Measurements from ENCODE around the gene PVALEF.
"Not testable (repeated sequence)": the region's sequence is repeated elsewhere in the genome, so short reads cannot be mapped to it uniquely, and the experiment has no call there.

Gene PVALEF

DNA sequence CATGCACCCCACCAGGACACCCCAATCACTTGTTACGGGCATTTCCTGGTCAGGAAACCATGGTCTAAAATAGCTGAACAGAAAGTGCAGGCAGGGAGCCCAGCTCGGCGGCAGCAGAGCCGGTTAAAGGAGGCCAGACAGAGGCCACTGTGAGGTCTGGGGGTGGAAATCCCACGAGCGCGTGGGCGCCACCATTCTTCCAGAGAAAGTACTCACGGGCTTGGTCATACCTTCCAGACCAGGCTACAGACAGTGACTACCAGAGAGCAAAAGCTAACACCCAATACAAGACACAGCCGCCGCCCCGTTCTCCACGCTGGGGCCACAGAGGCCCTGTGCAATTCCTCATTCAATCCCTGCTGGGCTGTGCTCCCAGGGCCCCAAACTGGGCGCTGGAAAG lies 45.6 kb downstream of the PVALEF start:
- DNase-seq (ENCODE audit: low spot score) (no peak), FAIRE-seq (no peak)

DNA sequence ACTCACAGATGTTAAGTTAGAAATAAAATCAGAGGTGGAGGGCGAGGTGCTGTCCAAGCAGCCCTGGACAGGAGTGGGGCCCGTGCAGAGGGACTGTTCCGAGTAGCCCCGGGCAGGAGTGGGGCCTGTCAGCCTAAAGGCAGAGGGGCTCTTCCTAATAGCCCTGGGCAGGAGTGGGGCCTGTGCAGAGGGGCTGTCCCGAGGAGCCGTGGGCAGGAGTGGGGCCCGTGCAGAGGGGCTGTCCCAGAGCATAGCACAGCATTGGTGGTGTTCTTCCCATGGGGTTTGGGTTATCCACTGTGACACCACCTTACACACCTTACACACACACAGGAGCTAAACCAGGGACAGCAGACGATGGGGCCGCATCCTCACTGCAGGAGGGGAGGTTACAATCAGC lies 47.1 kb downstream of the PVALEF start:
- no peak for DNase-seq (ENCODE audit: low spot score)
- peak; percentile 59 for FAIRE-seq

DNA sequence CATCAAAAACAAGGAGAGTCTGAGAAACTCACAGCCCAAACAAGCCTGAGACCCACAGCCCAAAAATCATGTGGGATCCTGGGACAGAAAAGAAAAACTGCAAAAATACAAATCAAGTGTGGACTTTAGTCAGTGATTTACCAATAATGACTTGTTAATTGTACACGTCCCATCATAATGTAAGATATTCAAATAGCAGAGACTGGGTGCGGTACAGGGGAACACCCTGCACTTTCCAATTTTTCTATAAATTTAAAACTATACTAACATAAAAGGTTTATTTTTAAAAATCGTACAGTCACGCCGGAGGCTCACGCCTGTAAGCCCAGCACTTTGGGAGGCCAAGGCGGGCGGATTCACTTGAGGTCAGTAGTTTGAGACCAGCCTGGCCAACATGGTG lies 48.7 kb downstream of the PVALEF start:
- no peak for DNase-seq (ENCODE audit: low spot score)
- FAIRE-seq = no peak

DNA sequence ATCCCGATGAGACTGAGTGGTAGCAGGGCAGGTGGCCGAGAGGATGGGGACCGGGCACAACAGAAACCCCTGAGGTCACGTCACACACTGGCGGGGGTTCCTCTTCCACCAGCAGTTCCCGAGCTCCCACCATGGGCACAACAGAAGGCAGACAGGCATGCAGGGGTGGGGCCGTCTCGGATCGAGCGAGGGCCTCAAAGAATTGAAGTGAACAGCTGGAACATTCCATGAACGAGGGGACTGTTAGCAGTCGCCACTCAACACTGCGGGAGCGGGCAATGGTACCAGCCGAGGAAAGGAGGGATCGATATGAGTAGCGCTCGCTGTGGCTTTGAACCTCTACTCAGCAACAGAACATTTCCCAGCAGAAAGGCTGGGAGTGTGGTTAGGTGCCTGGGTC lies 52.2 kb downstream of the PVALEF start:
- FAIRE-seq (no peak), DNase-seq (ENCODE audit: low spot score) (no peak)

DNA sequence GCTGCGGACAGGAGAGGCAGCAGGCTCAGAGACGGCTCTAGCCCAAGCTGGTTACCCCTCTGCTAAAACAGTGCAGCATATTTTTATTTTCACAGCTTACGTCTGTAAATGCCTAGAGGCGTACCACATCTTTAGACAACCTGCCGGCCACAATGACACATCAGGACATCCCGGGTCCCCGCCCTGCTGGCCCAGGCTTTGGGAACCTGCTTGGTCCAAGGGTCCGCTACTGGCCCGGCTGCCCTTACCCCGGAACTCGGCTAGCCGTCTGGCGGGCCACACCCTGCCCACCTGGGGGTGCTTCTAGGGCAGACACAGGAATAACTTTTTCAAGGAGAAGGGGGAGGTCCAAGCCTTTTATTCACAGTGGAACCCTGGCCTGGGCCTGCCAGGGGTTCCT lies 53.2 kb downstream of the PVALEF start:
- peak; percentile 9 for FAIRE-seq
- no peak for DNase-seq (ENCODE audit: low spot score)

DNA sequence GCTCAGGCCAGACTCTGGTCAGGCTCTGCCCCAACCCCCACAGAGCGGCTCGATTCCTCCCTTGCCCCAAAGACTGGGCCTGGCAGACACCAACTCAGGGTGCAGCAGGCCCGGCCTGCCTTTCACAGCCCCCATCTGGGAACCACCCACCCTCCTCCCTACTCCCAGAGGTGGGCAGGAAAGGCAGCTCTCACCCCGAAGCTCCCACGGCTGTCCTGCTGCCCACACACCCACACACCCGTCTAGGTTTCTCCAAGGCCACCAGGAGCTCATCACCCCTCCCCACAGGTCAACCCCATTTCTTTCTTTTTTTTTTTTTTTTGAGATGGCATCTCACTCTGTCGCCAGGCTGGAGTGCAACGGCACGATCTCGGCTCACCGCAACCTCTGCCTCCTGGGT lies 53.7 kb downstream of the PVALEF start:
- no peak for FAIRE-seq
- no peak for DNase-seq (ENCODE audit: low spot score)

DNA sequence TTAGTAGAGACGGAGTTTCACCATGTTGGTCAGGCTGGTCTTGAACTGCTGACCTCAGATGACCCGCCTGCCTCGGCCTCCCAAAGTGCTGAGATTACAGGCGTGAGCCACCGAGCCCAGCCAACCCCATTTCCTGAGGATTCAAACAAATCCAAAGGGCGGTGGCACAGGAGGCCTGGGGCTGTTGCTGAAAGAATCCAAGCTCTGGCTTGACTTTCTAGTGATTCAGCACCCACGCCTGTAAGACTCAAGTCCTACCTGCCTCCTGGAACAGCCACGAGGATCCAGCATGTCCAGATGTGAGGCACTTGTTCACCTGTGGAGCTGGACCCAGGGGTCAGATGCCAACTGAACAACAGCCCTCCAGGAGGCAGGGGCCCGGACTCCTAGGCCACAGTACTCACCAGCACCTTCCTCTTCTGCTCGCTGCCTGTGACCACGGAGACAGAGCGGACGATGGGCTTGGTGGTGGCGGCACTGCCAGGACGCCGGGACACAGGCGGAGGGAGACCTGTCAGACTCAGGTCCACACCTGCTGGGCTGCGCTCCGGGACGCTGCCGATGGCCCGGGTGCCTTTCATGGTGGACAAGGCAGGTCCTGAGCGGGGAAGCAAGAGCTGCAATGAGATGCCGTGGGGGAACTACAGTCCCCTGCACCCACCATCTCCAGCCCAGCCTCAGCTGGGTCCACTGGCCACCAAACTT lies 54.3 kb downstream of the PVALEF start:
- DNase-seq (ENCODE audit: low spot score) (no peak), FAIRE-seq (peak; percentile 27)

DNA sequence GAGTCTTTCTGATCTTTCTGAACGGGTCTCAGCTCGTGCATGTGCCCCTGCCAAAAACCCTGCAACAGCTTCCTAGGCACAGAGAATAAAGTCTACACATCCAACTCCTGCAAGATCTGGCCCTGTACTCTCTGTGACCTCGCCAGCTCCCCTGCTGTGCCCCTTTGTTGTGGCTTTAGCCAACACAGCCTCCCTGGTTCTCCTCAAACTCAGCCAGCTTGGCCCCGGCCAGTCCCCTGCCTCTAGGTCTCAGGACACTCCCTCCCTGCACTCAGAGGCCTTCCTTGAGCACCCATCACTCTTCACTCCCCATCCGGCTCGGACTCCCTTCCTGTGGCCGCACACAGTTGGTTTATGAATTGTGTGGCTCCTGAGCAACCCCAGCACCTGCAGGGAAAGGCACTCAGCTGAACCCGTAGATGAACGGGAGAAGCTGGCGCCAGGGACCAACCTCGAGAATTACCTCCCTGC lies 56.1 kb downstream of the PVALEF start:
- no peak for DNase-seq (ENCODE audit: low spot score)
- FAIRE-seq = peak; percentile 59

DNA sequence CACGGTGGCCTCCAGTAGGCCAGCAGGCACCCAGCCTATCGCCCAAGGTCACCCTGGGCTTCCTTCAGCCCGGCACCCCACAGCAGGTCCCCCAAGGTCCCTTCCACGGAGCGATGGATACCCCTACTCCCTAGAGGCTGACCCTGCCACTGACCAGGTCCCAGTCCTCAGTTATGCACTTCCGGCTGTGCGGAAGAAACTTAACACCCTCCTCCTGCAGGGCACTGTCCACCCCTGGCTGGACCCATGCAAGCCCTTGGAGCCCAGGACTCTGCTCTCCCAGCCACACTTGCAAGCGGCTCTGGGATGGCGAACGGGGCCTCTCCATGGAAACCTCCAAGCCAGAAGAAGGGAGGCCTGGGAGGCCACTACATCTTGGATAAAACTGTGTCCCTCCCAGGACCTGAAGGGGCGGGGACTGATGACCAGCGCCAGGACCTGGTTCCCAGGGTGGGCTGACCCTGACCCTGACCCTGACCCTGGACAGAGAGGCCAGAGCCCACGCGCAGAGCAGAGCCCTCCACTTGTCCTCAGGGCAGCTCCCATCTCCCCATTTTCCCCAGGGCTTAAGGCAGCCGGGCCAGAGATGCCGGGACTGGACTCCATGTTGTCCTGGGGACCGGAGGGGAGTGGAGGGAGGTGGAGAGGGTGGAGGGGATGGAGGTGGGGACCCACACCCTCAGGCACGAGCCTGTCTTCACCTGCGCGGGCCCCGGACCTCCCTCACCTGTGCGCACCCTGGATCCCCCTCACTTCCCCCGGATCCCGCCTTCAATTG lies 56.7 kb downstream of the PVALEF start:
- no peak for FAIRE-seq
- no peak for DNase-seq (ENCODE audit: low spot score)

DNA sequence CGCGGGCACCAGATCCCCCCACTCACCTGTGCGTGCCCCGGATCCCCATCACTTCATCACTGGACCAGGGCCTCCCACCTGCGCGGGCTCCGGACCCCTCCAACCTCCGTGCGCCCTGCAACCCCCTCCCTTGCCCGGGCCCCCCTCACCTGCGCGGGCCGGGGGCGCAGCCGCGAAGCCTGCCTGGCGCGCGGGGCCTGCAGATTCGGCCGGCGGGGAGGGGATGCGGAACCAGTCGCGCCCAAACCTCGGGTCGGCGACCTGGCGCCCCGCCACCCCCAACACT lies 57.3 kb downstream of the PVALEF start:
- DNase-seq (ENCODE audit: low spot score) (no peak), FAIRE-seq (no peak)

DNA sequence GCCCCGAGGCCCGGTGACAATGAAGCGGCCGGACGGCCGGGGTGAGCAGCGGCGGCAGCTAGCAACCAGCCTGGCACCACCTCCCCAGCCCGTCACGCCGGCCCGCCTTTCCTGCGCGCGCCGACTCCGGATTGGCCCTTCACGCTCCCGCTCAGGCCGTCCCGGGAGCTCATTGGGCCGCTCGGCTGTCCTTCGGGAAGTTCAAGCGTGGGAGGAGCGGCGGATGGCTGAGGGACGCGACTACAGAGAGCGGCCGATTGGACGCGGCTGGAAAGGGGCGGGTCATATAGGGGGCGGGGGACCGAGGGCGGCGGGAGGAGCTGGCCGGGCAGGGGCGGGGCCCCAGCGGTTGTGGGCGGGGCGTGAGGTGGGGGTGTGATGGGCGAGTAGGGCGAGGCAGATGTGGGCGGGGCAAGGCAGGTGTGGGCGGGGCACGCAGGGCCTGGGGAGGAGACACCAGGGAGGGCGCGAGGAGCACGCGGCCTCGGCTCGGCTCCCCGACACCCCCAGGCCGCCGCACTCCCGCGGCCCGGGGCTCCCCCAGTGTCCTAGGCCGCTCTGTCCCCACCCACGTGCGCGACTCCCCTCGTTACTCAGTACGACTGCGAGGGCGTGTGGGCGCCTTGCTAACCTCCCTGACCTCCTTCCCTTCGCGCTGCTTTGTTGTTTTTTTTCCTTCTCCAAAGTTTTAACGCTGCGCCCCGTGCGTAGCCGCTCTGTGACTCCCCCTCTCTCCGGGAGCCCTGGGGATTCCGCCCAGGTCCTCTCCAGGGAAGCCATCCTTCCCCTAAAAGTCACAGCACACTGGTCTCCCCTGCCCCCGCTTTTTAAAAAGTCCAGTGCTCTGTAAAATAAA lies 57.8 kb downstream of the PVALEF start, which contains the start of gene CEP131:
CEP131 (minus strand) TSS at position 60 of the 856 bp plus-strand sequence. CDS start 2,909 bp downstream, outside the sequence.
- DNase-seq (ENCODE audit: low spot score) (peak; percentile 100), FAIRE-seq (peak; percentile 99)

DNA sequence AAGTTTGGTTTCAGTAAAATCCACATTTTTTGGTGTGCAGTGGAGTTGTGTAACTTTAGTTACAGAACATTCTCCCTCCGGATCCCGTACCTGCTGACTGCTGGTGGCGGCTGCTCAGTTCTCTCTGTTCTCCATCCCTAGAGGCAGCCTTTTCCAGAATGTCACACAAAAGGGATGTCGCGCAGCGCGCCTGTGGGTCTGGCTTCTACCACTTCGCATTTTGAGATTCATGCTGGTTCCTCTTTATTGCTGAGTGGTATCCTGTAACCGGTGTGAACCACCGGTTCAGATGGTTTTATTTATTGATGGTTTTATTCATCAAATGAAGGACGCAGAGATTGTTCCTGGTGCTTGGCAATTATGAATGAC lies 58.4 kb downstream of the PVALEF start:
- no peak for FAIRE-seq
- DNase-seq (ENCODE audit: low spot score) = no peak

DNA sequence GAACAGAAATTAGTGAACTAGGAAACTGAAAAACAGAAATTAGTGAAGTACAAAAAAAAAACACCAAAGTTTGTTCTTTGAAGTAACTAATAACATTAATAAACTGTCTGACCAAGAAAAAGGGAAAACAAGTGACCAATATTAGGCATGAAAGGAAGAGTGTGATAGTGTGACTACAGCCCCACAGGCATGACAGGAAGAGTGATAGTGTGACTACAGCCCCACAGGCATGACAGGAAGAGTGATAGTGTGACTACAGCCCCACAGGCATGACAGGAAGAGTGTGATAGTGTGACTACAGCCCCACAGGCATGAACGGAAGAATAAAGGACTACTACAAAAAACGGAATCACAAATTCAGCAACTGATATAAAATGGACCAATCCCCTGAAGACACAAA lies 62.3 kb downstream of the PVALEF start:
- not testable (repeated sequence) for DNase-seq (ENCODE audit: low spot score)
- peak; percentile 52 for FAIRE-seq

DNA sequence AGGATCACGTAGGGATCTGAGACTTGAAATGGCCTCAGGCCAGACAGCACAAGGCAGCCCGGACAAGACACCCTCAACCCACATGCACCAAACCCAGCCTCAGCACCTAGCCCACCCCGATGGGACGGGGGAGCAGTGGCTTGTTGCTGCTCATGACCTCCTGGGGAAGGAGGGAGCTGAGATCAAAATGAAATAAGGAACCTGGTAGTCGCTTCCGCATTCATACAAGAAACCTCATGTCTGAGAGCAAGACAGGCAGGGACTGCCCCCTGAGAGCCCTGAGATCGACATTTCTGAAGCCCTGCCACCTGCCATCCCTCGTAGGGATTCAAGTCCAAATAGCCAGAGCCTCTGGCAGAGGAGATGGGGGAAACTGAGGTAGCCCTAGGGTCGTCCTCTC lies 63.1 kb downstream of the PVALEF start:
- no peak for DNase-seq (ENCODE audit: low spot score)
- FAIRE-seq = no peak

DNA sequence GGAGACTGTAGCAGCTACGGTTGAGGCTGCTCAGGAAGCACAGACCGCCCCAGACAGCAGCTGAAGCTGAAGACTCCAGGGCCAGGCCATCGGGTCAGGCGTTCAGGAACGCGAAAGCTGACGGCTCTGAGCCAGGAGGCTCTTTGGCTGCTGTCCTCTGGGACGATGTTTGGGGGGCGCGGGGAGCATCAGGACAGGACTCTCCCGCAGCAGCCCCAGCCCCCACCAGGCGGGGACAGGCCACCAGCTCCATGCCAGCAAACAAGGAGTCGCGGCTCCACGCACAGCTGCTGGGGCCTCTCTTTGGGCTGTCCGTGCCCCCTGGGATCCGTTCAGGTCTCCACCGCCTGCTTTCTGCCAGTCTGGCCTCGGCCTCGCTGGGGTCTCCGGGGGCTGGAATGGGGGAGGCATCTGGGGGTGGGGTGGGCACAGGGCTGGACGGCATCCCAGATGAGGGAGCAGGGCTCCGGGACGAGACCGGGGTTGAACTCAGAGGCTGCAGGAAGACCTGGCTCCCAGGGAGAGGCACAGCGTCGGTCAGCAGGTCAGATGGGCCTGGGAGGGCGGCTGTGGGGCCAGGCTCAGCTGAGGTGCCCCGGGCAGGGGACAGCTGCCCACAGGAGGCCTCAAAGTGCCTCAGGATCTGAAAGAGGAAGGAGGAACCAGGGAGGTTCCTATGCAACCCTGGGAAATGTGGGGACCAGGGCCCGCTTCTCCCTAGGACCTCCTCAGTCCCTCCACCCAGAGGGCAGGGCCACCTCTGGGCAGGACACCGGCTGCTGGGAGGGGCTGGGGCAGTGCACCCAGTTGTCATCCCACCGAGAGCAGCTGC lies 63.7 kb downstream of the PVALEF start:
- DNase-seq (ENCODE audit: low spot score) = no peak
- FAIRE-seq = no peak

DNA sequence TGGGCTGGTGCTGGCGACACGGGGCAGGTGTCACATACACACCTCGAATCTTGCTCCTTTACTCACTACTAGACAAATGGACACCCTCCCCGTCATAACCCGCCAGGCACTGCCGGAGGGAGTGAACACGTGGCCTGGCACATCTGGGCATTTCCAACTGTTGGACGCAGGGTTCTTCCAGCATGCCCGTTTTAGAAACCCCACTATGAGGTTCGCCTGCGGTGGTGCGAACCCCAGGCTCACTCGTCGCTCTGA lies 64.3 kb downstream of the PVALEF start:
- DNase-seq (ENCODE audit: low spot score) (no peak), FAIRE-seq (no peak)

DNA sequence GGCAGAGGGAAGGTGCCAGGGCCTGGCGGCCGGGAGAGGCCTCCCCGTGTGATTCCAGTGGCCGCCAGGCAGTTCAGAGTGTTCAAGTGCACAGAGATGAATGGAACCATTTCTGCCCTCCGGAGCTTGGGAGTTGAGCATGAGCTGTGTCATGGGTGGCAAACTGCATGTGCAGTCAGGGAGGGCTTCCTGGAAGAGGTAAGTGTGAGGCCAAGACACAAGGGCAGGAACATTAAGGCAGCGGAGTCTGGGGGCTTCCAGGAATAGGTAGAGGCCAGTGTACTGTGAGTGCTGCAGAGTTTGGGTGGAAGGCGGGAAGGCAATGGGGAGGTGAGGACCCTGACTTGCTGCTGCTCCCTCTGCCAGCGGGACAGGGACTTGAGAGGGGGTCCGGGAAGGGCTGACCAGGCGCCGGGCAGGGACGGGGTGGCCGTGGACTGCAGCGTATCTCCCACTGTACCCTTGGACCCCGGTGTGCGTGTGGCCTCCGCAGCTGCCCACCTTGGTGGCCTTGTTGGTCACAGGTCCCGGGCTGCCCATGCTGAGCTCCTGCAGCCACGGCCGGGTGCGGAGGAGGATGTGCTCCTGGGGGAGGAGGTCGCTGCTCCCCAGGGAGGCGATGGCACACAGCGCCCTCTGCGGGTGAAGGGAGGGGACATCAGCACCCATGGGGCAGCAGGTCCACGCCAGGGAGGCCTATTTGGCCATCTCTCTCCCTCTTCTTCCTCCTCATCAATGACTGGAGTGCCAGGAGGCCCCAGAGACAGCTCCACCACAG lies 64.9 kb downstream of the PVALEF start:
- DNase-seq (ENCODE audit: low spot score) = peak; percentile 68

DNA sequence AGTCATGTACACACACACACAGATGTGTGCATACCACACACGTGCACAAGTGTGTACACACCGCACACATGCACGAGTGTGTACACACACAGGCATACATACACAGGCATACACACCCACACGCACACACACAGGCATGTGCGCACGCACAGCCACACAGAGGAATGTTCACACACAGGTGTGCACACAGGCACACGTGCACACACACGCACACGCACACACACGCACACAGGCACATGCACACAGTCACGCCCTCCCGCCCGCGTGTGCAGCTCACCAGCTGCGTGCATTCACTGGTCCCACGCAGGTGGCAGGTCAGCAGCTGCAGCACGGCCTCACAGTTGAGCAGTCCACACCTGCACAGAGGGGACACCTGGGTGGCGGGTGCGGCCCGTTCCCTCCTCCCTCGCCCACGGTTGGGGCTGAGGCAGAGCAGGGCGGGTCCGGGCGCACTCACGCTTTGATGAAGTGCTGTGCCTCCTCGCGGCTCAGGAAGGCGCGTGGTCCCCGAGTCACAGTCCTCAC lies 65.9 kb downstream of the PVALEF start:
- peak; percentile 98 for FAIRE-seq

More for the DNA sequence above, 64.9 kb downstream of the PVALEF start:
- peak; percentile 30 for FAIRE-seq

DNA sequence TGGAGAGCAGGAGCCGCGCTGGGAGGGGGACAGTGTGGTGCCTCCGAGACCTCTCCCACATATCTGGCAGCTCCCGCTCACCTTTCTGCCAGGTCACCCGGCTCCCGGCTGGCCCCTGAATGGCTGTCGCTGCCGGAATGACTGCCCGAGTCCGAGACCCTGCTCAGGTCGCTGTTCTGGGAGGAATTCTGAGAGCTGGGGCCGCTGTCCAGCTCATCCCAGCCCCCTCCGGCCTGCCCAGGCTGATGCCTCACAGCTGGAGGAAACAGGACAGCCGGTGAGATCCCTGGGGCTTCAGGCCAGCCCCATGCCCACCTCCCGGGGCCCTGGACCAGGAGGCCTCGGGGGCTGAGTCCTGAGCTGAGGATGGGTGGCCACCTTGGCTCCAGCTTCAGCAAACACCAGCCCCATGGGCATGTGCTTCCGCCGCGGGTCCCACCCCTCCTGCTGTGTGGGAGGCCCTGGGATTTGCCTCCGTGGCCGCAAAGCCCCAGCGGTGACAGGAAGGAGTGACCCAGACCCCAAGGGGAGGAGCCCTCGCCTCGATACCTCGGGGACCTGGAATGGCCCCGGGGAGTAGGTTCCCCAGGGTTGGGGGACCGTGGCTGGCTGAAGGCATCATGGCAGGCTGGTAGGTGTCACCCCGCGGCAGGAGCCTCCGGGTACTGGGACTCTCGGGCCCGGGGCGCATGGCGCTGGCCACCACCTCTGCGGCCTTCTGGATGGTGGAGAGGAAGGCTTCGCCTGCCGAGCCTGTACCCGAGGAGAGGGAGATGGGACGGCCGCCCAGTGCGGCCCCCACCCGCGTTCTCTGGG lies 66.7 kb downstream of the PVALEF start:
- FAIRE-seq (no peak), DNase-seq (ENCODE audit: low spot score) (no peak)

More for the DNA sequence above, 65.9 kb downstream of the PVALEF start:
- no peak for DNase-seq (ENCODE audit: low spot score)
